Calu3 (cell line): Measurements from ENCODE around the gene TTC16. TPM values are rescaled to one million over a fixed set of nuclear protein-coding genes. Genes with fewer than 3 reads are reported as not detected.

ENCODE experiments used
- BruUV-seq: library from RNA; stranded (reverse); fragments of 400-500 nt; replicated peaks from 2 replicates; lab custom pipeline; 2021; lab: Mats Ljungman, UMichigan
- CTCF ChIA-PET: fragments of 300-600 bp; sonication (Branson Sonifier 250); formaldehyde crosslinking; loops from one replicate; lab custom pipeline; 2022; ENCODE audit warnings: antibody characterized with exemption; lab: Charles Lee
- DNase-seq: peaks from one replicate; pipeline ENCODE4 v3.0.0; 2022
- H3K27ac Mint-ChIP-seq: one replicate; pipeline ENCODE4 v1.8.0; 2022; ENCODE audit warnings: mixed read lengths; ENCODE audit not compliant: unreplicated experiment
- H3K27me3 Mint-ChIP-seq: one replicate; pipeline ENCODE4 v1.8.0; 2022; ENCODE audit warnings: mixed read lengths; ENCODE audit not compliant: unreplicated experiment
- H3K36me3 Mint-ChIP-seq: one replicate; pipeline ENCODE4 v1.8.0; 2022; ENCODE audit warnings: mild to moderate bottlenecking, moderate library complexity, mixed read lengths; ENCODE audit not compliant: insufficient read depth, unreplicated experiment
- H3K4me1 Mint-ChIP-seq: one replicate; pipeline ENCODE4 v1.8.0; 2022; ENCODE audit warnings: mild to moderate bottlenecking, low read depth, mixed read lengths; ENCODE audit not compliant: unreplicated experiment
- H3K4me3 Mint-ChIP-seq: one replicate; pipeline ENCODE4 v1.8.0; 2022; ENCODE audit warnings: mild to moderate bottlenecking, low read depth, moderate library complexity, mixed read lengths; ENCODE audit not compliant: unreplicated experiment
- H3K9me3 Mint-ChIP-seq: one replicate; pipeline ENCODE4 v1.8.0; 2022; ENCODE audit warnings: low read depth, mixed read lengths; ENCODE audit not compliant: unreplicated experiment
- intact Hi-C: fragments of 100-400 bp; cut with micrococcal nuclease; formaldehyde crosslinking; loops from one replicate; pipeline ENCODE4 v1.10.0; 2022; ENCODE audit not compliant: unreplicated experiment
- total RNA-seq: library from RNA; stranded (reverse); gene quantifications from 2 replicates; pipeline ENCODE4 v1.2.3, GENCODE V29; 2022
- TF ChIP-seq, protein P1 (sequence below): fragments of 200-600 bp; IDR thresholded peaks from one replicate; pipeline ENCODE4 v1.8.0; 2022; ENCODE audit warnings: antibody characterized with exemption; ENCODE audit not compliant: unreplicated experiment

Gene TTC16
- total RNA-seq, 1 experiment from 2014 or later = not detected

DNA sequence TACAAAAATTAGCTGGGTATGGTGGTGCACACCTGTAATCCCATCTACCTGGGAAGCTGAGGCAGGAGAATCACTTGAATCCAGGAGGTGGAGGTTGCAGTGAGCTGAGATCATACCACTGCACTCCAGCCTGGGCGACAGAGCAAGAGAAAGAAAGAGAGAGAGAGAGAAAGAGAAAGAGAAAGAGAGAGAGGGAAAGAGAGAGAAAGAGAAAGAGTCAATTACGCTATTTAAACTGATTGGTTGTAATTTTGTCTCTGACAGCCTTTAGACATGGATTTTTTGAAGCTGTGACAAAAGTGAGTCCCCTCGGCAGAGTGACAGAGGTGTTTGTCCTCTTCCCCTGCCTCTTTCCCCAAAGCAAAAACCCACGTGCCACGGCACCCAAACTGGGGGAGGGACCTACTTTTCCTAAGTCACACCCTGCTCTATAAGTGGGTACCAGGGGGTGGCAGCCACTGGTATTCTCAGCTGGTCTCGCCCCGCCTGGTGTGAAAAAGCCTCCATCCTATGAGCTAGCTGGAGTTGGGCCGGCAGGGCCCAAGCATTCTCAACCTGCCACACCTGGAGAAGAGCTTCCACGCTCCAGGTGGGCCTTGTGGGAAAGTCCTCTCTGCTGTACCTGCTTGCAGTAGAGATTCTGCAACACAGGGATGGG lies 12.5 kb upstream of the TTC16 start:
- peaks cover 25% of the 10 kb centered on the region for H3K36me3 Mint-ChIP-seq
- CTCF ChIA-PET = interaction anchor here (0.6 kb wide), 1 partner anchor 10 kb away, joined by 6 read pairs; no protein-coding TSS in a partner anchor

DNA sequence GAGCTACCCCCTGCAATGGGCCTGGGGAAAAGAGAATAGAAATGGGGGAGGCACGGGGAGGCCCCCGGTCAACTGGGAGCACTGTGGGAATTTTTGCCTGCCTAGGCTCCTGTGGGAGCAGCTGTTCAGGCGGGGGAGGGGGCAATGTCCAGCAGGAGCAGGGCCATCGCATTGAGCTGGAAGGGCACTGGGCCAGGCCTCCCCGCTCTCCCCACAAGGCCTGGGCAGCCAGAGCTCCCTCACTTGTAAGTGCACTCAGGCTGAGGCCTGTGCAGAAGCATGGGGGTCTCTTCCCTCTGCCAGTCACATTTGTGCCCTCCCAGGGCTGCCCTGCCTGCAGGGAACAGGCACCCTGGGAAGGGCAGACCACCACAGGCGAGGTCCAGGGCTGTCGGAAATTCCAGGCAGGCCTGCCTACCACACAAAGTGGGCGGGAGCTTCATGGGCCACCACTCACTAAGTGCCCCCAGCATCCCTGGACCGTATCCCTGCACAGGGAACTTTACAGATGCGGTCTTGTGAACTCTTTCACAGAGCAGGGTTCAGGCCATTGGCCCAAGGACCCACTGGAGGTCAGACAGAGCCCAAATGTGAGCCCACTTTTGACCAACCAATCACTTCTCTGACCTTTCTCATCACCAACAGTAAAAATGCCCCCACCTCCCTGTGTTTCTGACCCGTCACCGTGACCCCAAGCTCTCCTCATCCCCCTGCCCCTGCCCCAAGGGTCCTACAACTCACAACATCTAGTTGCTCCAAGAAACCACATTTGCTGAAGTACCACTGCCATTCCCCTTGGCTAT lies 10.1 kb upstream of the TTC16 start:
- no TSS peak for BruUV-seq
- Mint-ChIP-seq H3K4me1 (no peaks in the 10 kb centered on the region), H3K27ac (no peak overlapping the region), H3K36me3 (peaks cover 20% of the 10 kb centered on the region), H3K4me3 (no peak overlapping the region), H3K27me3 (no peaks in the 10 kb centered on the region), H3K9me3 (no peaks in the 10 kb centered on the region)
- intact Hi-C loops = no loop called here
- CTCF ChIA-PET = interaction anchor here (1.5 kb wide), 1 partner anchor 10 kb away, joined by 3 read pairs; the partner anchor contains the start of genes PTRH1 and TTC16
- DNase-seq = no peak
- TF ChIP-seq, protein P1, sequence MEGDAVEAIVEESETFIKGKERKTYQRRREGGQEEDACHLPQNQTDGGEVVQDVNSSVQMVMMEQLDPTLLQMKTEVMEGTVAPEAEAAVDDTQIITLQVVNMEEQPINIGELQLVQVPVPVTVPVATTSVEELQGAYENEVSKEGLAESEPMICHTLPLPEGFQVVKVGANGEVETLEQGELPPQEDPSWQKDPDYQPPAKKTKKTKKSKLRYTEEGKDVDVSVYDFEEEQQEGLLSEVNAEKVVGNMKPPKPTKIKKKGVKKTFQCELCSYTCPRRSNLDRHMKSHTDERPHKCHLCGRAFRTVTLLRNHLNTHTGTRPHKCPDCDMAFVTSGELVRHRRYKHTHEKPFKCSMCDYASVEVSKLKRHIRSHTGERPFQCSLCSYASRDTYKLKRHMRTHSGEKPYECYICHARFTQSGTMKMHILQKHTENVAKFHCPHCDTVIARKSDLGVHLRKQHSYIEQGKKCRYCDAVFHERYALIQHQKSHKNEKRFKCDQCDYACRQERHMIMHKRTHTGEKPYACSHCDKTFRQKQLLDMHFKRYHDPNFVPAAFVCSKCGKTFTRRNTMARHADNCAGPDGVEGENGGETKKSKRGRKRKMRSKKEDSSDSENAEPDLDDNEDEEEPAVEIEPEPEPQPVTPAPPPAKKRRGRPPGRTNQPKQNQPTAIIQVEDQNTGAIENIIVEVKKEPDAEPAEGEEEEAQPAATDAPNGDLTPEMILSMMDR = no peak

More for the DNA sequence above, 12.5 kb upstream of the TTC16 start:
- no peaks in the 10 kb centered on the region for H3K4me1 Mint-ChIP-seq
- BruUV-seq = no TSS peak
- H3K4me3 Mint-ChIP-seq = no peak overlapping the region
- no peaks in the 10 kb centered on the region for H3K27me3 Mint-ChIP-seq
- H3K27ac Mint-ChIP-seq = no peak overlapping the region
- no peaks in the 10 kb centered on the region for H3K9me3 Mint-ChIP-seq
- intact Hi-C loops = no loop called here
- TF ChIP-seq, protein P1 = no peak
- DNase-seq = no peak

DNA sequence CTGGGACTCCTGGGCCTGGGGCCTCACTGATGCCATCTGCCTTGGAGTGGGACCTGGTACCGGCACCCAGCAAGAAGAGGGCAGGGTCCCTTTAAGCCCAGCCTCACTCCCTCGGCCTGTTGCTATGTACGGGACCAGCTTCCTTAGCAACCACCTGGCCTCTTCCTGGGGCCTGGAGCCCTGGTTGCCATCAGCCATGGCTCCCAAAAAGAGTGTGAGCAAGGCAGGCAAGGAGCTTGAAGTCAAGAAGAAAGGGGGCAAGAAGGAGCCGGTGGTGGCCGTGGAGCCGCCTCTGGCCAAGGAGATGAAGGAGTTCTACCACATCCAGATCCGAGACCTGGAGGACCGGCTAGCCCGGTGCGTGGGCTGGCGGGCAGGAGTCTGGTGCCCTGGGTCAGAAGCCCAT lies 9.0 kb upstream of the TTC16 start, which contains the start of gene CFAP157:
Gene CFAP157, plus strand, starts transcription at position 153 of the 406 bp plus-strand sequence. Its CDS starts 44 bp downstream, at position 197.
- Mint-ChIP-seq H3K4me1 (no peaks in the 10 kb centered on the region), H3K36me3 (peaks cover 25% of the 10 kb centered on the region), H3K9me3 (no peaks in the 10 kb centered on the region), H3K4me3 (peak within 1 kb of the TSS; percentile 70), H3K27ac (peak within 1 kb of the TSS; percentile 81), H3K27me3 (no peaks in the 10 kb centered on the region)
- peak; percentile 56 for DNase-seq
- intact Hi-C loops = no loop called here
- BruUV-seq = no TSS peak
- CTCF ChIA-PET = interaction anchor here (0.7 to 1.5 kb wide), 3 partner anchors 9 to 161 kb away, joined by 3 read pairs; partner anchors contain the start of genes PTRH1, TOR2A and TTC16
- TF ChIP-seq, protein P1 = no peak

DNA sequence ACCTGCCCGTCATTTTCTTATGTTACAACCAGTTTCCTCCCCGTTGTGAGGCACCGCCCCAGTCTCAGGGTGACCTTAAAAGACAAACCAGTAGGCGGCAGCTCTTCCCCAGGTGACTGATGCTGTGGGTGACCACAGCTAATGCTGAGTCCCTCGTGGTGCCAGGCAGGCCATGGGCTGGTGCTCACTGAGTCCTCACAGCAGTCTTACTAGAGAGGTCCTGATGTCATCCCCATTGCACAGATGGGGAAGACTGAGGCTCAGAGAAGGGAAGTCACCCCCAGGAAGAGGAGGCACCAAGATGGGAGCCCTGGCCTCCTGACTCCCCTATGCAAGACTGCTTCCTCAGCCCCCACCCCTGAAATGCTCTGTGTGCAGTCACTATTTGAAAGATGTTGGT lies 8.1 kb upstream of the TTC16 start:
- Mint-ChIP-seq H3K4me1 (no peaks in the 10 kb centered on the region), H3K27me3 (no peaks in the 10 kb centered on the region), H3K4me3 (peak overlapping the region; percentile 70), H3K36me3 (peaks cover 29% of the 10 kb centered on the region), H3K9me3 (no peaks in the 10 kb centered on the region), H3K27ac (no peak overlapping the region)
- TF ChIP-seq, protein P1 = no peak
- intact Hi-C loops = no loop called here
- no peak for DNase-seq
- no TSS peak for BruUV-seq
- CTCF ChIA-PET = no interaction called here
